NCI-H1417 (cell line): Measurements from ENCODE around the gene SLC12A2.

Source experiments
- DNase-seq, 3 experiments: peaks; one replicate each; lab custom pipeline; 2025; lab: John Stamatoyannopoulos, UW

SLC12A2 gene

GRCh38 chr5:128083033-128083810 lies at the start of gene SLC12A2:
TSS of gene SLC12A2 (plus strand) at chr5:128083766. CDS start at chr5:128083955, 189 bp downstream.
- peak; percentile 89 to 93 (median 92) for DNase-seq

- peak in 2 of 3 experiments; percentile 2 to 75 for DNase-seq
These were observed 47.9 kb upstream of the SLC12A2 start for GRCh38 chr5:128035689-128036088.

- DNase-seq: peak in 1 of 3 experiments; percentile 13
These were observed 46.6 kb upstream of the SLC12A2 start for GRCh38 chr5:128036950-128037349.

- no peak for DNase-seq
These were observed 44.9 kb upstream of the SLC12A2 start for GRCh38 chr5:128038643-128039042.

GRCh38 chr5:128040927-128041326 lies 42.6 kb upstream of the SLC12A2 start:
- no peak for DNase-seq

GRCh38 chr5:128052780-128053179 lies 30.8 kb upstream of the SLC12A2 start:
- no peak for DNase-seq

GRCh38 chr5:128053291-128053954 lies 30.1 kb upstream of the SLC12A2 start:
- no peak for DNase-seq

- DNase-seq: no peak
These were observed 22.8 kb upstream of the SLC12A2 start for GRCh38 chr5:128060644-128061385.

- DNase-seq: no peak
These were observed 21.3 kb upstream of the SLC12A2 start for GRCh38 chr5:128062172-128062746.

- no peak for DNase-seq
These were observed 9.4 kb upstream of the SLC12A2 start for GRCh38 chr5:128074171-128074570.

- no peak for DNase-seq
These were observed 8.6 kb upstream of the SLC12A2 start for GRCh38 chr5:128074953-128075352.

GRCh38 chr5:128077526-128077925 lies 6.0 kb upstream of the SLC12A2 start:
- no peak for DNase-seq

GRCh38 chr5:128081111-128081851 lies 2.3 kb upstream of the SLC12A2 start:
- peak in 1 of 3 experiments; percentile 17 for DNase-seq

GRCh38 chr5:128082551-128083032 lies 974 bp upstream of the SLC12A2 start:
- no peak for DNase-seq

GRCh38 chr5:128083811-128084227 lies 253 bp downstream of the SLC12A2 start:
- DNase-seq: no peak

GRCh38 chr5:128084228-128085167 lies 932 bp downstream of the SLC12A2 start:
- DNase-seq: peak; percentile 21 to 49 (median 34)

- DNase-seq: peak in 1 of 3 experiments; percentile 26
These were observed 1.8 kb downstream of the SLC12A2 start for GRCh38 chr5:128085413-128085812.

GRCh38 chr5:128091579-128091978 lies 8.0 kb downstream of the SLC12A2 start:
- DNase-seq: no peak

- no peak for DNase-seq
These were observed 8.6 kb downstream of the SLC12A2 start for GRCh38 chr5:128092144-128092543.

GRCh38 chr5:128093368-128093767 lies 9.8 kb downstream of the SLC12A2 start:
- DNase-seq: no peak
